GM21367 (cell line): ENCODE data around the gene ARSI.

Source experiments
- ATAC-seq: cut with Tn5 transposase; IDR thresholded peaks from one replicate; pipeline ENCODE4 v1.9.1; 2021; ENCODE audit not compliant: unreplicated experiment

Gene ARSI

DNA sequence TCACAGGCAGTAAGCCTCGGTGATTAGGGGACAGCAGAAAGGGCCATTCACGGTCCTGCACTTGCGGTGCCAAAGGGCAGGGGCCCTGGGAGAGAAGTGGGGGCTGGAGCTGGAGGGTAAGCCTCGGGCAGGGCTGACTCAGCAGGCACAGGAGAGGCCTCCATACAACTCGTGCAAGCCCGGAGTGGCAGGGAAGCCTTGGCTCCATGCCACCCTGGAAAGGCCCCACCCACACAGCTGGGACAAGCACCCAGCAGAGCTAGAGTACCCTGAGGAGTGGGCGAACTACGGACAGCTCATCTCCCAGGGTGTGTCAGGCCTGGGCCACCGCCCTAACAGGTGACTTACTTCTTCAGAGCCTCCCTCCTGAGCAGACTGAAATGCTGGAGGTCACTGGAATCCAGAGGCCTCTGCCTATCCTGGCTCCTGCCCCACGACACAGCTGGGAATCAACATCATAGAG is 7.5 kb downstream of the ARSI start:
- no peak for ATAC-seq

DNA sequence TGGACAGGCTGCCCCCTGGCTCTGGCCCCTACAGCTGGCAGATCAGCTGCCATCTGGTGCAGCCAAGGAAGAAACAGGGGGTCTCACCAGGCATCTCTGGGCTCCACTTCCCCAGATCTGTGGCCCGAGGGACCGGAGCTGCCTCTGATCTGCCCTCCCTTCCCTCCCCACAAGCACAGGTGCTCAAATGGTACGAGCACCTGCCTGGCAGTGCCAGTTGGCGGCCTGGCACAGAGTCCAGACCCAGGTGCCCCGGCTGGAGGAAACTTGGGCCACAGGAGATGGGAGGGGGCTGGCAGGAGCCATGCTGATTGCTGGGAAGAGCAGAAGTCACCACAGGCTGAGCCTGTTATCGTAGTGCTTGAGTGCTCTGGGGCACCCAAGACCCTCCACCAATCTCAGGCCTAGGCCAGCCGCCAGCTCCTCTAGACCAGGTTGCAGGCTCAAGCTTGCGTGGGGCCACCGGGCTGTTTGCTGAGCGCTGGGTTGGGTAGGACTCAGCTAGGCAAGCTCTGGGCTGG is 8.1 kb downstream of the ARSI start:
- no peak for ATAC-seq

DNA sequence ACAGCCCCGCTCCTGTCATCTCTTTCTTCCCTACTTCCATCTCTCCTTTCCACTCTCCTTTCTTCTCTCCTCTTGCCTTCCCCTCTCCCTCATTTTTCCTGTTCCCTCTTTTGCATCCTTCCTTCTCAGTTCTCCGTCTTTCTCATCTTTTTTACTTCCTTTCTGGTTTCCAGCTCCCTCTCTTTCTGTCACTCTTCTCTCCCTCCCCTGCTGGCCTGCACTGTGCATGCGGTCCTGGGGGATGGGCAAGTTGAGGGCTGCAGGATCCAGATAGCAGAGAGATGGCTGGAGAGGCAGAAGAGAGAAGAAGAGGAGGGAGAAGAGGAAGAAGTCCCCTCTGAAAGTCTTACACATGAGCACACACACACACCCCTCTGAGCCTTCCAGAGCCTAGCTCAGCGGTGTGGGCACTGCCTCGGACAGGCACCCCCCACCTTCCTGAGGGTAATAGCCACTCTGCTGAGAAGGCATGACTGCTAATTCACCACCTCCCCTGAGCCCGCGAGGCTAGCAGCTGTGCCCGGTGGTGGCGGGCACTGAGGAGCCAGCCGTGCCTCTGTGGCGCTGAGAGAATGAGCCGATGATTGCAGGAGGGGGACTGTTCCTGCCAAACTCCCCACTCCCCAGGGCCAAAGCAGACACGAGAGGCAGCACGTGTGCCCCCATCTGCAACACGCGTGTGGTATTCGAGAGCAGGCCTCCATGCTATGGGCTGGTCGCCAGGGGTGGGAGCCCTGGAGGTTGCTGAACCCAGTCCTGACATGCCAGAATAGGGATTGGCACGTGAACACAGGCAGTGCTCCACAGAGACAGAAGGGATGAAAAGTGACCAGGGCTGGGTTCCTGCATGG is 9.4 kb downstream of the ARSI start:
- ATAC-seq = no peak

DNA sequence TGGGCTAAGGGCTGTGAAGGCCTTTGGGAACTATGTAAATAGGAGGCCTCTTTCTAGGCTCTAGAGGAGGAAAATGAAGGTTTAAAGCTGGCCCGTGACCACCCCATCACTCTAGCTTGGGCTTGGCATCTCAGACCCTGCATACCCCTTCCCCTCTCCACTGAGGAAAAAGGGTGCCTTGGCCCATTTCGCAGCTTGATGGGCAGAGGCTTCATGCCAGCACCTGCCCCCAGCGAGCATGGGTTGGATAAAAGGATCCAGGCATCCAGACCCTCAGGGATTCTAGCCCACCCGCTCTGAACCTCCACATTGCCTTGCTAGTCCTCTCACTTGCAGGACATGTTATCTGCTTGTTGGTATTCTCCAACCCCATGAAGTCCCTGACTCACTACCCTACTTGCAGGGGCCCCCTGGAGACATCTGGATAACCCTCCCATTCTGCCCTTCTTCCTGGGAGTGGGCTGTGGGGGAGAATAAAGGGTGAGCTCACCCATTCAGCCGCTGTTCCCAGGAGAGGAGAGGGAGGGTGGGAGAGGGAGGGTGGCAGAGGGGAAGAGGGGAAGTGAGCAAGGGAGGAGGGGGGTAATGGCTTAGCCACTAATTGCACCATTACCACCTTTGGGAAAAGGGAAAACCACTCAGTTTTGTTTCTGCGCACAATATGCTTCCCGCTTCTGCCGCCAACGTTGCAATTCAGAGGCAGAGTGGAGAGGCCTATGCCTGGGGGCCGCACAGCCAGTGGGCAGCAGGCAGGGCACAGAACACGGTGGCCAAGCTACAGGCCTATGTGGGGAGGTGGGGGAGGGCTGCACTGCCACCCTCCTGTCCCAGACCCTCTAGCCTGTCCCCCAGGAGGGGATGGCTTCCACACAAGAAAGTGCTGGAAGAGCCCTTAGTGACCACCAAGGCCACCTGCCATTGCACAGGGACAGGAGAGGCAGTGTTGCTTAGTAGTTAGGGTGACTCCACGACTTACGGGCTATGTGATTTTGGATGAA is 11.0 kb downstream of the ARSI start:
- ATAC-seq = no peak

DNA sequence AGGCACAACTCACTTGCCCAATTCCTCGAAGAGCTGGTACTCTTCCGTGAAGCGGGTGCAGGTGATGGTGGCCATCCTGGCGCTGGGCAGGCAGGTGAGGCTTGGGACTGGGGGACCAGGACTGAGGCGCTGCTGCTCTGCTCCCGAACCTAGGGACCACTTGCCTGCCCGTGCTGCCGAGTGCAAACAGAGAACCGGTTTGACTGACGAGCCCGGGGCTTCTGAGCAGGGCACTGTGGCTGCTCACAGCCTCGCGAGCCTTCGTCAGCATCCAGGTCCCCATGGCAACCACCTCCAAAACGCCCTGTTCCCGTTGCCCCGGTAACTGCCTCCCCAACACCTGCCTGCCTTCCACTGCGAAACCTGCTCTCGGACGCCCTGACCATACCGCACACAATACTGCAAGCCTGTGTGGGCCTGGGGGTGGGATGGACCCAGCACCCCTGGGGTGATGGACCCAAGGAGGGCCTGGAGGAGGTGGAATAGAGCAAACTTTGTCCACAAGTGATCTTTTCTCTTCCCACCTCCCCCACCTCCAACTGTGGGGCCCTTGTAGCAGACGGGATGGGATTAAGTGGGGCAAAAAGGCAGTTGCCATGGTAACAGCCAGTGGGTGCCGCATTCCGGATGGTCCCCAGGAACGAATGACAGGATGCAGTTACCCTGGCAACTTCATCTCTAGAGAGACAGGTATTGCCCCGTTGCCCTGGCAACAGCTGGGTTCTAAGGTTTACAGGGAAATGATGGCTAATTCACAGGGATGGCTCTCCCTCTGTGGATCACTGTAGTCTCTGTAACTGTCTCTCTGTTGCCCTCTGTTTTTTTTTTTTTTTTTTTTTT is 12.9 kb downstream of the ARSI start, which contains the start of gene CAMK2A:
TSS of gene CAMK2A (minus strand) at position 223 of the 840 bp plus-strand sequence. CDS start at position 75, 148 bp downstream.
- no peak for ATAC-seq

DNA sequence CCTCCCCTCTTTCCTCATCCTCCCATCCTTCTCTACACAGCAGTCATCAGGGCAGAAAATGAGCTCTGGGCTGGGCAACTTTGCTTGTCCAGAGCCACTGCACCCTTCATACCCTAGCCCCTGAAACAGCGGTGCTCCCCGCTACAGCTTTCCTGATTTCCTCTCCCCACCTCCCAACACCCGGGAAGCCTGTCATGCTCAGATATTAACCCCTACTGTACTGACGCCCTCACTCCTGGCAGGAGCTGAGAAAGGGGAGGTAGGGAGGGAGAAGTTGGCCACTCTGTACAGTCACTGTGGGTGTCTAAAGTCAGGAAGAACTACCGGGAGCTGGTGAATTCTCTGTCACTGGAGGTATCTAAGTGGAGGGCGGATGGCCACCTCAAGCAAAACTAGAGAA is 13.9 kb downstream of the ARSI start:
- no peak for ATAC-seq

DNA sequence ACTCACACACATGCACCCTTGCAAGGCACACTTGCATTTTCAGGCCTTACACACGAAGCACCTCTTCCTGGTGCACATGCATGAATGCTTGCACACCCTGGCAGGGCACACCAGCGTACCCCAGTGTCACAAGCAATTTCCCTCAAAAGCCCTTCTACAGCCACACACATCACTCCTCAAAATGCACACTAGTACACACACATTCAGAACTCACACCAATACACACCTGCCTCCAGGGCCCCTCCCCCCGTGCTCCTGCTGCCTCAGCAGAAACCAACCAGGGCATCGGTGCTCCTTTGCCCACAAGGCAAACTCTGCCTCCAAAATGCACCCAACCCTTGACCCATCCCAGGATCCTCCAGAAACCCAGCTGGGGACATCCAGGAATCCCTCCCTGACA is 14.3 kb downstream of the ARSI start:
- ATAC-seq = no peak

DNA sequence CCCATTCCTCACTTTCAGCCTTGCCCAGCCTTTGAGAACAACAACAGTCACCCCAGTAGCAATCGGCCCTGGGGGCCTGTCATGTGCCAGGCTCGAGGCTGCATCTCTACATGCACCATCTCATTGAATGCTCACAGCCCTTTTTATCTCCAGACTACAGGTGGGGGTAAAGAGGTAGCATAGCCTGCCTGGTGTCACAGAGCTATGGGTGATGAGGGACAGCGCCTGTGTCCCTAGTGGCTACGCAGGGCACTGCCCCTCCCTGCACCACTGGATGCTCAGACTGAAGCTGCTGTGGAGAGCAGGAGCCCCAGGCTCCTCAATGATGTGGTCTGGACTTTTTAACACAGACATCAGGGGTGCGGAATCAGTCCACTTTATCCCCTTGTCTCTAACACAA is 15.9 kb downstream of the ARSI start:
- no peak for ATAC-seq

DNA sequence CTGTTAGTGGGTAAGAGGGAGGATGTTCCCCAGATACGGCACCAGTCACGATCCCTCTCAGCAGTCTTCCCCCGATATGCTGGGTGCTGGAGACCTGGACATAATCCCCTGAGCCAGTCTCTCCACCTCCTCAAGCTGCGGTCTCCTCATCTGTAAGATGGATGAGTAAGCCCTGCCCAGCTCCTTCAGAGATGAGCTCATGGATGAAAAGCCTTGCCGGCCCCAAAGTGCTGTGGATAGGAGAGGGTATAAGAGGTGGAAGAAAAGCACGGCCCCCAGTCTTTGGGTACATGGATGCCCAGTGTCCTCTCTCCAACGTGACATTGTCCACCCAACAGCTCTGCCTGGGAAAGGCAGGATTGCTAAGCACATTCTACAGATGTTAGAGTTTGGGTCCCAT is 17.6 kb downstream of the ARSI start:
- no peak for ATAC-seq

DNA sequence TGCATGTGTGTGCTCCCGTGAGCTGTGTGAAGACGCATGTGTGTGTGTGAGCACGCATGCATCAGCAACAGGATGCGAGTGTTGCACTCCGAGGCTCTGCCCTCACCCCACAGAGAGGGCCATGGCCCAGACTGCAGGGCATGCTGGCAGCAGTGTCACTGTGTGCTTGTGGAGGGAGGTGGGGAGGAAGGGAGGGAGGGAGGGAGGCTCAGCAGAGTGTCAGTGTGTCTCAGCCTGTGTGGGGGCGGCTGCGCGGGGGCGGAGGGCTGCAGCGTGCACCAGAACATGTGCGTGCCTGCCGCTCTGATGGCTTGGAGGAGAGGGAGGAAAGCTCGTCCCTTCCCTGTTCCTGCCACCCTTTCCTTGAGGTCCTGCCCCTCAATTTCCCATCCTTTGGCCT is 18.4 kb downstream of the ARSI start:
- ATAC-seq = no peak

DNA sequence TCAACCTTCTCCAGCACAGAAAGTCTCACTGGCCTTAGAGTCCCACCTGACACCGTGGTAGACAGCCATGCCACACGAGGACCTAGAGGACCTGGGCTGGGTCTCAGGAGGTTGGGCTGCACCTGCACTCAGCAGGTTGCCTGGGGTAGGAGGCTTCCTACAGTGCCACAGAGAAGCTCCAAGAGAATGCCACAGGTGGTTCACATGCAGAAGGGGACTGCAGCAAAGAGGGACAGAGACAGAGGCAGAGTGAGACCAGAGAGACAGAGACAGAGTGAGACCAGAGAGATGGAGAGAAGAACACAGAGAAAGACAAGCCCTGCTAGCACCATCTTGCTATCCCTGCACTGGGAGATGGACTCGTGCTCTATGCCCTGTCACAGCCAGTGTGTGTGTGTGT is 18.8 kb downstream of the ARSI start:
- ATAC-seq = no peak

DNA sequence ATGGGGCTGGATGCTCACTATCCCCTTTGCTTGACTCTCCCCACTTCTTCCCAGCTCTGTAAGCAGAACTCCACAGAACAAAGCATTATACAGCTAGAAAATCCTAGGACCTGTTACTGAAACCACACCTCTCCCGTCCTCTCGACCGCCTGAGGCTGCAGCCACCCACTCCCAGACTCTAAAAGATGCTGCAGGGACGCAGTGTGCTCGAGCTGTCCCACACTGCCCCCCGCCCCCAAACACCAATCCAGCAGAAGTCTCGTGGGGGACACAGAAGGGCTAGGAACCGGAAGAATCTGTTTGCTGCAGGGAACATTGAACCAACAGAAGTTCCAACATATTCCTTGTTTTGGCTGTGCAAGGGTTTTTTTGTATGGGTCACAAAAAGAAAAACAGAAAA is 20.7 kb downstream of the ARSI start:
- ATAC-seq = no peak

DNA sequence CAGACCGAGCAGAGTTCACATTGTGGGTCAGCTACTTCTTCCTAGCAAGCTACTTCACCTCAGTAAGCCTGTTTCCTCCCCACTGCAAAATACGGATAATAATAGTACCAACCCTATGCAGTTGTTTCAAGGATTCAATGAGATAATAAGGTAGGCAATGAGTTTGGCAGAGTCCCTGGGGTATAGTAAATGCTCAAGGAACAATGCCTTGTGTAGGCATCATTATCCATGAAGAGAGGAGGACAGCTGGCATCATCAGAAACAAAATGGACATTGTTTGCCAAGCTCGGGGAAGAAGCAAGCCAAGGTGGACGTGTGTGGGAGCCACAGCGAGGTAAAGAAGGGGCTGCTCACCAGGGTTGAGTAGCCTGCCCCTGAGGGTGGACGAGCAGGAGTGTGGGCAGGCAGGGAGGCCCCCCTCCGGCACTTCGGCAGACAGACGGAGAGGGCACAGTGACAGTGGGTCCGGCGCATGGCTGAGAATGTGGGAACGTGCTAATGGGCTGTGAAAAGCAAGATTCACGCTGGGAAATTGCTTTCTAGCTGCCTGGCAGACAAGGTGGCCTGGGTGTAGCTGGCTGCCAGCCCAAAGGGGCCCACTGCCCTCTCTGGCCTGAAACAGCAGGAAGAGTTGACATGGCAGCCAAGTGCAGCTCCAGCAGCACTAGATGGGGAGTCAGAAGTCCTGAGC is 23.2 kb downstream of the ARSI start:
- no peak for ATAC-seq

DNA sequence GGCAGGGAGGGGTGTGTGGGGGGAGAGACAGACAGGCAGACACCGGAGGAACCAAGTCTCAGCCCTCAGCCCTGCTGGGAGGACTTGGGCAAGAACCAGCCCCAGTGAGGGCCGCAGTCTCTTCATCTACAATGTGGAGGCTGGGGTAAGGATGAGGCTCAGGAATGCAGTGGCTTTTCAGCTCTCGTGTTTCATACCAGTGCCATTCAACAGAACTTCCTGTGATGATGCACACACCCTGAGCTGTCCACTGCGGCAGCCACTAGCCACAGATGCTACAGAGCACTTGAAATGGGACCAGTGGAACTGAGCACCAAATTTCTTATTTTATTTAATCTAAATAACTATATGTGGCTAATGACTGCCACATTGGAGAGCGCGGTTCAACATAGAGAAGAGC is 23.8 kb downstream of the ARSI start:
- no peak for ATAC-seq

DNA sequence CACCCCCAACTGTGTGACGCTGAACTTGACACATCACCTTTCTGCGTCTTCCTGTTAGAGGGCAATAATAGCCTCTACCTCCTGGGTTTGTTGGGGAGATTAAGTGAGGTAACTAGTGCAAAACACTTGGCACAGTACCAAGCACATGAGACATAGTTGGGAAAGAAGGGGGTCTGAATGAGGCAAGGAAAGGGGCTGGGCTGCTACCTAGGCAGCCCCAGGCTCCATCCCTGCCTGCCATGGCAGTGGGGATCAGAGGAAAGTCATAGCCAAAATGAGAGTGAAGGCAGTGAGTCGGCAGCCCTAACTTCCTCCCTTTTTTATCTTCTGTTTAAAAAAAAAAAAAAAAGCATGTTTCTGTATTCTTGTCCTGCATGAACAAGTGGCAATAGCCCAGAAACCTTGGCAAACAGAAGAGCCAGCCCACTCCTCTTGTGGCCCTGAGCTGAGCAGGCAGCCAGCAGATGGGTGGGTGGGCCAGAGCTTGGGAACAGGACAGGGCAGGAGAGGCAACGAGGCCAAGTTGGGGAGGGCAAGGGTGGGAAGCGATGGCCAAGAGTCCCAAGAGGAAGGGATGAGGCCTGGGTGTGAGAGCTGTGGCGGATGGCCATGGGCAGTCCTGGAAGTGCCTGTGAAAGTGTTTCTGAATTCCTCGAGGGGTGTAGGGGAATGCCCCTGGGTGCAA is 24.5 kb downstream of the ARSI start:
- no peak for ATAC-seq

DNA sequence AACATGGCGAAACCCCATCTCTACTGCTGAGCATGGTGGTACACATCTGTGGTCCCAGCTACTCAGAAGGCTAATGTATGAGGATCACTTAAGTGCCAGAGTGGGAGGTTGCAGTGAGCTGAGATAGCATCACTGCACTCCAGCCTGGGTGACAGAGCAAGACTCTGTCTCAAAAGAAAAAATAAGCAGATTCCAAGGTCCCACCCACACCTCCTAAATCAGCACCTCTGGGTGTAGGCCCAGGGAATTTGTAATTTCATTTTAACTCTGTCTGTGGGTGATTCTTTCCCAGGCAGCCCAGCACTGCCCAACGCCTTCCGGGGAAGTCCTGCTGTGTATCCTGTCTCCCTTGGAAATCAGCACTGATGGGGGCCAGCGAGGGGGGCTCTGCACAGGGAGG is 25.7 kb downstream of the ARSI start:
- ATAC-seq = no peak

DNA sequence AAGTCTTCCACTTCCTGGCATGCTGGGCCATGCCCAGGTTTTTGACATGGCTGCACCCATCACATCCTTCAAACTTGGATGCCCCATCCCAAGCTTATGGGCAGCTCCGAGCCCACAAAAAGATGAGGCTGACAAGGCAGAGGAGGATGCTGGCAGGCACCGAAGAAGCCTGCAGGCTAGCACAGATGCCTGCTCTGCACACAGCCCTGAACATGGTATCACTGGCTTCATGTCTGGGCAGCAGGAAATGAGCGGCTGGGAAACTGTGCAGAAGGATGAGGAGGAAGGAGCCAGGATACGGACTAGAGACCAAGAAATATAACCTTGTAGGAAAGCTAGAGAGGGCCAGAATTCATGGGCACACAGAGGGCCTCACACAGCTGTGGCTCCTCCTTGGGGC is 27.9 kb downstream of the ARSI start:
- no peak for ATAC-seq

DNA sequence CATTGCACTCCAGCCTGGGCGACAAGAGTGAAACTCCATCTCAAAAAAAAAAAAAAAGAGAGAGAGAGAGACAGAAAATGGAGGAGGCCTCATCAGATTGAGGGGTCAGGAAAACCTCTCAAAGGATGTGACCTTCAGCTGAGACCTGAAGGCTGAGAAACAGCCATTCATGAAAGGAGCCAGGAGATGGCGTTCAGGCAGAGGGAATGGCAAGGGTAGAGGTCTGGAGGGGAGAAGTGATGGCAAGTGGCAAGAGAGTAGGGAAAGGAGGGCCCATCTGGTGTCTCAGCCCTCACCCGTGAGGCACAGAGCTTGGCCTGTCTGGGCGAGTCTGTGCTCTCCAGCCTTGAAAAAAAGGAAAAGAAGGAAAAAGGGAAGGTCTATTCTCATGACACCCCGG is 30.2 kb downstream of the ARSI start:
- ATAC-seq = no peak

DNA sequence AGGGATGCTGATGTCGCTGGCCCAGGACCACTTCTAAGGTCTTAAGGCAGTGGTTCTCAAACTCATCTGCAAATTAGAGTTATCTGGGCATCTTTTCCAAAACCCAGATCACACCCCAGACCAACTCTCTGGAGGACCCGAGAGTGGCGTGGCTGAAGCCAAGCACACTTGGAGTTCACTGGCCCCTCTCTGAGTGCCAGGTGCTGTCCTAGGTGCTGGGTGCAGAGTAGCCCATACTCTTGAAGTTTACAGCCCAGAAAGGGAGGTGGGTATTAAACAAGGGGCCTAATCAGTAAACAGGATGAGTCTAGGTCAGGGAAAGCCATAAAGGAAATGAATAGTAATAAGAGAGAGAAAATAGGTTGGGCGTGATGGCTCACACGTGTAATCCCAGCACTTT is 30.8 kb downstream of the ARSI start:
- ATAC-seq = no peak
